H9 (cell line): Measurements from ENCODE around the gene ALCAM. TPM values are rescaled to one million over a fixed set of nuclear protein-coding genes. Genes with fewer than 3 reads are reported as not detected.

Experiments used
- DNase-seq: peaks from one replicate; pipeline ENCODE4 v3.0.0-alpha.2; 2017
- H2AFZ ChIP-seq: one replicate; pipeline ENCODE4 v1.6.1; 2013; ENCODE audit warnings: mild to moderate bottlenecking, low read length, control low read depth, moderate library complexity
- H2AK5ac ChIP-seq: 2 replicates; pipeline ENCODE4 v1.6.1; 2013; ENCODE audit warnings: low read length, control low read depth, mixed read lengths; ENCODE audit not compliant: insufficient read length
- H2BK120ac ChIP-seq: one replicate; pipeline ENCODE4 v1.6.1; 2013; ENCODE audit warnings: low read depth, mild to moderate bottlenecking, low read length, control low read depth, inconsistent platforms; ENCODE audit not compliant: poor library complexity, severe bottlenecking
- H2BK12ac ChIP-seq: 2 replicates; pipeline ENCODE4 v1.6.1; 2013; ENCODE audit warnings: low read length, control low read depth, mixed read lengths, low read depth; ENCODE audit not compliant: insufficient read length
- H2BK15ac ChIP-seq: 2 replicates; pipeline ENCODE4 v1.6.1; 2013; ENCODE audit warnings: low read depth, low read length, control low read depth
- H2BK20ac ChIP-seq: one replicate; pipeline ENCODE4 v1.6.1; 2013; ENCODE audit warnings: low read depth, mild to moderate bottlenecking, low read length, control low read depth, inconsistent platforms; ENCODE audit not compliant: poor library complexity, severe bottlenecking
- H2BK5ac ChIP-seq: 2 replicates; pipeline ENCODE4 v1.6.1; 2013; ENCODE audit warnings: low read length, control low read depth, mixed read lengths; ENCODE audit not compliant: insufficient read length
- H3K14ac ChIP-seq: 2 replicates; pipeline ENCODE4 v1.6.1; 2013; ENCODE audit warnings: low read length, control low read depth; ENCODE audit not compliant: insufficient read depth
- H3K18ac ChIP-seq: 2 replicates; pipeline ENCODE4 v1.6.1; 2013; ENCODE audit warnings: low read depth, mild to moderate bottlenecking, mixed read lengths, low read length, control low read depth; ENCODE audit not compliant: insufficient read length
- H3K23ac ChIP-seq: 2 replicates; pipeline ENCODE4 v1.6.1; 2013; ENCODE audit warnings: low read length, control low read depth, mixed read lengths, low read depth; ENCODE audit not compliant: insufficient read length
- H3K23me2 ChIP-seq: 2 replicates; pipeline ENCODE4 v1.6.1; 2013; ENCODE audit warnings: low read depth, mild to moderate bottlenecking, mixed read lengths, low read length, control low read depth; ENCODE audit not compliant: insufficient read length, poor library complexity, severe bottlenecking
- H3K27ac ChIP-seq: 2 replicates; pipeline ENCODE4 v1.5.1; 2013; ENCODE audit warnings: low read length, control low read depth, mixed read lengths, low read depth; ENCODE audit not compliant: insufficient read length
- H3K27me3 ChIP-seq: 2 replicates; pipeline ENCODE4 v1.6.1; 2013; ENCODE audit warnings: low read length, control low read depth, inconsistent platforms; ENCODE audit not compliant: insufficient read depth
- H3K4ac ChIP-seq: 2 replicates; pipeline ENCODE4 v1.6.1; 2013; ENCODE audit warnings: low read depth, mild to moderate bottlenecking, control low read depth, inconsistent platforms, low read length, moderate library complexity
- H3K4me1 ChIP-seq: 2 replicates; pipeline ENCODE4 v1.6.1; 2013; ENCODE audit warnings: low read length, control low read depth, inconsistent platforms; ENCODE audit not compliant: insufficient read depth
- H3K4me2 ChIP-seq: 2 replicates; pipeline ENCODE4 v1.6.1; 2013; ENCODE audit warnings: low read length, control low read depth, mixed read lengths; ENCODE audit not compliant: insufficient read length, insufficient read depth
- H3K56ac ChIP-seq: 2 replicates; pipeline ENCODE4 v1.6.1; 2013; ENCODE audit warnings: low read depth, mild to moderate bottlenecking, mixed read lengths, low read length, control low read depth; ENCODE audit not compliant: insufficient read length
- H3K79me1 ChIP-seq: 2 replicates; pipeline ENCODE4 v1.6.1; 2013; ENCODE audit warnings: low read depth, mild to moderate bottlenecking, moderate library complexity, low read length, control low read depth, inconsistent platforms; ENCODE audit not compliant: insufficient read depth, poor library complexity, severe bottlenecking
- H3K79me2 ChIP-seq: 2 replicates; pipeline ENCODE4 v1.6.1; 2013; ENCODE audit warnings: low read length, control low read depth, inconsistent platforms; ENCODE audit not compliant: insufficient read depth
- H3K9ac ChIP-seq: 2 replicates; pipeline ENCODE4 v1.6.1; 2013; ENCODE audit warnings: low read length, control low read depth, mixed read lengths; ENCODE audit not compliant: insufficient read length; ENCODE audit errors: extremely low read depth
- H3K9me3 ChIP-seq: one replicate; pipeline ENCODE4 v1.6.1; 2013; ENCODE audit warnings: low read depth, low read length, inconsistent platforms; ENCODE audit not compliant: control insufficient read depth
- H3T11ph ChIP-seq: one replicate; pipeline ENCODE4 v1.6.1; 2013; ENCODE audit warnings: mild to moderate bottlenecking, low read length, control low read depth, inconsistent platforms
- H4K20me1 ChIP-seq: one replicate; pipeline ENCODE4 v1.6.1; 2013; ENCODE audit not compliant: control insufficient read depth, insufficient read length, insufficient read depth
- H4K5ac ChIP-seq: 2 replicates; pipeline ENCODE4 v1.6.1; 2013; ENCODE audit warnings: low read depth, mild to moderate bottlenecking, mixed read lengths, low read length, control low read depth; ENCODE audit not compliant: insufficient read length
- H4K8ac ChIP-seq: replicated peaks from 2 replicates; pipeline ENCODE4 v1.6.1; 2013; ENCODE audit warnings: low read length, control low read depth, mixed read lengths, low read depth; ENCODE audit not compliant: insufficient read length
- H4K91ac ChIP-seq: 2 replicates; pipeline ENCODE4 v1.6.1; 2013; ENCODE audit warnings: low read depth, mild to moderate bottlenecking, moderate library complexity, mixed read lengths, low read length, control low read depth; ENCODE audit not compliant: insufficient read length
- H3K27ac Mint-ChIP-seq, 3 experiments: 2 replicates in 2 of 3; 3 replicates in 1 of 3; pipeline ENCODE4 v1.8.0; 2020 to 2021; ENCODE audit warnings: mixed read lengths in 3 of 3, mild to moderate bottlenecking in 1 of 3, moderate library complexity in 1 of 3
- H3K27me3 Mint-ChIP-seq: 2 replicates; pipeline ENCODE4 v1.8.0; 2021; ENCODE audit warnings: low read depth, mild to moderate bottlenecking, moderate library complexity, mixed read lengths
- H3K36me3 Mint-ChIP-seq, 3 experiments: 2 replicates in 2 of 3; 3 replicates in 1 of 3; pipeline ENCODE4 v1.8.0; 2020 to 2021; ENCODE audit warnings: low read depth in 3 of 3, mixed read lengths in 3 of 3; ENCODE audit not compliant: insufficient read depth in 1 of 3
- H3K4me1 Mint-ChIP-seq, 2 experiments: 2 replicates each; pipeline ENCODE4 v1.8.0; 2020; ENCODE audit warnings: mixed read lengths in 2 of 2
- H3K4me3 Mint-ChIP-seq, 2 experiments: 2 replicates in 1 of 2; 3 replicates in 1 of 2; pipeline ENCODE4 v1.8.0; 2020 to 2021; ENCODE audit warnings: mild to moderate bottlenecking in 2 of 2, mixed read lengths in 2 of 2, moderate library complexity in 1 of 2
- H3K9me3 Mint-ChIP-seq, 2 experiments: 2 replicates in 1 of 2; 3 replicates in 1 of 2; pipeline ENCODE4 v1.8.0; 2020; ENCODE audit warnings: mild to moderate bottlenecking in 2 of 2, mixed read lengths in 2 of 2, moderate library complexity in 1 of 2
- CTCF ChIP-seq: fragments of 200-600 bp; sonication (generic); conservative IDR thresholded peaks from 3 replicates; pipeline ENCODE4 v1.8.0; 2021; ENCODE audit warnings: antibody characterized with exemption, mild to moderate bottlenecking
- WGBS: extraction: QIAGEN DNeasy Blood & Tissue Kit; methylation state at CpG from one replicate; pipeline ENCODE4 v1.1.7; 2013; ENCODE audit warnings: missing lambda C conversion rate, low lambda C conversion rate, mixed read lengths; ENCODE audit not compliant: insufficient read length; ENCODE audit errors: extremely low coverage; 5-methylcytosine and 5-hydroxymethylcytosine counted together
- total RNA-seq: library from RNA; stranded (reverse); gene quantifications from 2 replicates; pipeline ENCODE4 v1.2.1, GENCODE V29; 2021

Gene ALCAM
- total RNA-seq, 1 experiment from 2014 or later = 43.7 TPM

- H2BK5ac ChIP-seq = no peak overlapping the region
- no peaks in the 10 kb centered on the region for H3K79me1 ChIP-seq
- no peak overlapping the region for H3T11ph ChIP-seq
- peaks cover 4% of the 10 kb centered on the region for H3K4me1 ChIP-seq
- H3K18ac ChIP-seq = no peak overlapping the region
- no peak overlapping the region for H4K91ac ChIP-seq
- H3K23ac ChIP-seq = no peak overlapping the region
- no peaks in the 10 kb centered on the region for H3K23me2 ChIP-seq
- H2AK5ac ChIP-seq = no peak overlapping the region
- no peaks in the 10 kb centered on the region for H3K9me3 ChIP-seq
- TF ChIP-seq CTCF = no peak
- H2AFZ ChIP-seq = no peak overlapping the region
- no peak overlapping the region for H3K4me2 ChIP-seq
- H3K14ac ChIP-seq = no peak overlapping the region
- no peaks in the 10 kb centered on the region; the same call in 1 of the 2 replicates for H3K79me2 ChIP-seq
- no CpG with 5 or more reads among the region's 1 CpG for WGBS
- Mint-ChIP-seq H3K36me3 (no peaks in the 10 kb centered on the region), H3K27ac (no peak overlapping the region), H3K27me3 (no peaks in the 10 kb centered on the region), H3K4me3 (no peak overlapping the region), H3K4me1 (peaks cover 21 to 27% of the 10 kb centered on the region in 2 experiments), H3K9me3 (no peaks in the 10 kb centered on the region)
- H2BK20ac ChIP-seq = no peak overlapping the region
- DNase-seq = no peak
- H3K27me3 ChIP-seq = no peaks in the 10 kb centered on the region
- no peak overlapping the region for H2BK120ac ChIP-seq
- no peak overlapping the region for H3K9ac ChIP-seq
- H2BK15ac ChIP-seq = no peak overlapping the region
- H4K5ac ChIP-seq = no peak overlapping the region
- H3K56ac ChIP-seq = no peak overlapping the region
- H2BK12ac ChIP-seq = no peak overlapping the region
- no peaks in the 10 kb centered on the region for H4K20me1 ChIP-seq
- no peak overlapping the region for H4K8ac ChIP-seq
- H3K27ac ChIP-seq = no peak overlapping the region
- H3K4ac ChIP-seq = no peak overlapping the region
Observed at GRCh38 chr3:105513042-105513441, 146.3 kb downstream of the ALCAM start.
